ENCODE results near the gene NREP. TPM values are rescaled to one million over a fixed set of nuclear protein-coding genes. Genes with fewer than 3 reads are reported as not detected.

The NREP gene
- total RNA-seq, 4 donors from 2014 or later = 2.3 to 18.2 (median 2.8) TPM

DNA sequence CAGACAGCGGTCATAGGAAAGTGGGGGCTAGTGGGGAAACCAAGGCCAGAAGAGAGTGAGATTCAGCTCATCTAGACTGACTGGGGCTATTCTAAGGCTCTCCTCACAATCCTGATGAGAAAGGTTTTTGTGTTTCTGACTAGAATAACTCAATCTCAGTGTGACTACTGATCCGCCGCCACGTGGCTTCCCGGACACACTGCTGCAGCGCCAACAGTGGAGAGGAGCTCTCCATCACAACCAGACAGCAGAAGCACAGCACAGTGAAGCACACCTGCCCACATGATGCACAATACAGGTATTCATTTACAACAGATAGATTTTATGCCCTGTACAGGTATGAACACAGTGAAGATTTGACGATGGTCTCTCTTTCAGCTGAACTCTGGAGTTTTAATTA lies 25.4 kb downstream of the NREP start:
- Histone ChIP-seq H3K27me3 (no peaks in the 10 kb centered on the region), H3K36me3 (no peaks in the 10 kb centered on the region), H3K9me3 (no peaks in the 10 kb centered on the region), H3K27ac (no peak overlapping the region), H3K4me1 (no peaks in the 10 kb centered on the region), H3K4me3 (no peak overlapping the region)
- TF ChIP-seq POLR2A (IDR thresholded peaks at IDR 0.05) (no peak), CTCF (IDR thresholded peaks at IDR 0.05) (no peak)
- DNase-seq = no peak

GRCh38 chr5:111730659-111731382 lies 26.2 kb downstream of the NREP start:
- no peak overlapping the region for H3K4me3 ChIP-seq
- no peaks in the 10 kb centered on the region for H3K27me3 ChIP-seq
- H3K9me3 ChIP-seq = no peaks in the 10 kb centered on the region
- no peak for DNase-seq
- TF ChIP-seq CTCF (IDR thresholded peaks at IDR 0.05) (no peak), POLR2A (IDR thresholded peaks at IDR 0.05) (no peak)
- H3K27ac ChIP-seq = no peak overlapping the region
- no peaks in the 10 kb centered on the region for H3K36me3 ChIP-seq
- no peaks in the 10 kb centered on the region for H3K4me1 ChIP-seq

DNA sequence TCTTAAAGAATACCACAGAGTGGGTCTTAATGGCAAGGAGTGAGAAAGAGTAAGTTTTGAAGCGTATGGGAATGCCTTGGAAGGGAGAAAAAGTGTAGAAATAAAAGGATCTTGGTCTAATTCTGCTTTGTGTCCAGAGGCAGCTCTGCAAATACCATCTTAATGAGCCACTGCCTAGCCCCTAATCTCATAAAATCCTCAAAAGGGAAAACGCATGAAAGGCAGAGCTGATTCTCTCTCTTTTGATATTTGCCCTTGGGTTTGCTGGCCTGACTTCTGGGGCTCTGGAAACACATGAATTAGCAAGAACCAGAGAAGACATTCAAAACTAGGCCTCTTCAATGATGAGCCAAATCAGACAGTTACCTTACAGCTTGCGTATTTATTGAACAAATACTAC lies 28.1 kb downstream of the NREP start:
- no peaks in the 10 kb centered on the region for H3K4me1 ChIP-seq
- H3K36me3 ChIP-seq = no peaks in the 10 kb centered on the region
- H3K27ac ChIP-seq = no peak overlapping the region
- H3K4me3 ChIP-seq = no peak overlapping the region
- TF ChIP-seq CTCF (IDR thresholded peaks at IDR 0.05) (no peak), POLR2A (IDR thresholded peaks at IDR 0.05) (no peak)
- H3K27me3 ChIP-seq = no peaks in the 10 kb centered on the region
- DNase-seq = no peak
- H3K9me3 ChIP-seq = no peaks in the 10 kb centered on the region

DNA sequence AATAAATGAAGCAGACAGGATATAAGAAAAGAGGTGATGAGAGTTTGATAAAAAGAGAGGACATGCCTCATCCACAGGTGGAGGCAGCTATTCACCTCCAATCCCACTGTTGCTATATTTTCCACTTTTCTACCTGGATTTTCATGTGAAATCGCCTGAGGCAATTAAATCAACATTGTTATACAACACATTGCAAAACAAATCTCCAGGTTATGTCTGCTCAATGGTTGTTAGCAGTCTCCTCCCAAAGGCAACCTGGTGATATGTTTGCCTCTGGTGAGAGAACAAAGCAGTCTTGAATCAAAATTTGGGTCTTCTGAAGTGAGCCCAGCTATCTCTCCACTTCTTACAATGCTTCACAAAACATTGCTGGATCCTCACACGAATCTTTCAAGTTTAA lies 30.0 kb downstream of the NREP start:
- H3K9me3 ChIP-seq = no peaks in the 10 kb centered on the region
- H3K36me3 ChIP-seq = no peaks in the 10 kb centered on the region
- DNase-seq = no peak
- TF ChIP-seq CTCF (IDR thresholded peaks at IDR 0.05) (no peak), POLR2A (IDR thresholded peaks at IDR 0.05) (no peak)
- no peak overlapping the region for H3K4me3 ChIP-seq
- H3K27ac ChIP-seq = no peak overlapping the region
- H3K4me1 ChIP-seq = no peaks in the 10 kb centered on the region
- no peaks in the 10 kb centered on the region for H3K27me3 ChIP-seq

GRCh38 chr5:111722140-111722539 lies 34.9 kb downstream of the NREP start:
- H3K27ac ChIP-seq = no peak overlapping the region
- H3K4me3 ChIP-seq = no peak overlapping the region
- TF ChIP-seq POLR2A (IDR thresholded peaks at IDR 0.05) = no peak
- no peak for TF ChIP-seq CTCF (IDR thresholded peaks at IDR 0.05)
- H3K27me3 ChIP-seq = no peaks in the 10 kb centered on the region
- no peaks in the 10 kb centered on the region for H3K9me3 ChIP-seq
- H3K36me3 ChIP-seq = no peaks in the 10 kb centered on the region
- no peak for DNase-seq
- no peaks in the 10 kb centered on the region for H3K4me1 ChIP-seq

Measured in Peyer's patch (tissue), 4 donors.